DND-41 (cell line): Measurements from ENCODE around the gene TBXA2R.

Experiments used
- CTCF ChIP-seq: IDR thresholded peaks from 2 replicates; pipeline ENCODE4 v1.5.1; 2012; ENCODE audit warnings: borderline replicate concordance, low read length, moderate library complexity, mild to moderate bottlenecking; ENCODE audit not compliant: poor library complexity, severe bottlenecking; ENCODE audit errors: extremely low read depth
- EZH2 ChIP-seq: IDR thresholded peaks from 3 replicates; pipeline ENCODE4 v1.6.1; 2012; ENCODE audit warnings: borderline replicate concordance, low read depth, mild to moderate bottlenecking, moderate library complexity, low read length, inconsistent platforms; ENCODE audit not compliant: severe bottlenecking

GRCh38 chr19:3632098-3632497 lies 25.4 kb upstream of the TBXA2R start:
- TF ChIP-seq CTCF: no peak
- TF ChIP-seq EZH2: no peak
